GM12878 (cell line): ENCODE data around the gene UNC119B. TPM values are rescaled to one million over a fixed set of nuclear protein-coding genes. Genes with fewer than 3 reads are reported as not detected.

ENCODE experiments used
- ATAC-seq: fragments of 200-7000 bp; cut with Tn5 transposase; 3 replicates; pipeline ENCODE4 v1.9.1; 2020; ENCODE audit warnings: mild to moderate bottlenecking, moderate library complexity
- BruUV-seq: library from RNA; stranded (reverse); fragments of 400-500 nt; replicated peaks from 2 replicates; lab custom pipeline; 2021; lab: Mats Ljungman, UMichigan
- CTCF ChIA-PET: fragments of 300-600 bp; sonication (Branson Sonifier 250); formaldehyde crosslinking; extraction: SDS; loops from one replicate; lab custom pipeline; 2021; ENCODE audit warnings: inconsistent platforms; lab: Yijun Ruan, JAX
- POLR2A ChIA-PET: fragments of 350-600 bp; formaldehyde crosslinking; extraction: SDS; loops from one replicate; lab custom pipeline; 2021; ENCODE audit warnings: inconsistent platforms; lab: Charles Lee
- RAD21 ChIA-PET: fragments of 300-600 bp; sonication (Branson Sonifier 250); formaldehyde crosslinking; loops from one replicate; lab custom pipeline; 2023; ENCODE audit warnings: antibody characterized with exemption; ENCODE audit not compliant: unreplicated experiment; lab: Charles Lee
- SMC1A ChIA-PET: fragments of 300-600 bp; sonication (Branson Sonifier 250); formaldehyde crosslinking; loops from one replicate; lab custom pipeline; 2023; ENCODE audit not compliant: unreplicated experiment, uncharacterized antibody; lab: Charles Lee
- DNase-seq: peaks from one replicate; pipeline ENCODE4 v3.0.0-alpha.2; 2011; ENCODE audit warnings: low read depth, low spot score
- FAIRE-seq: peaks from 3 replicates; lab custom pipeline; 2011; peaks lifted over from hg19 to GRCh38; lab: Jason Lieb, UNC
- H2AFZ ChIP-seq: 2 replicates; pipeline ENCODE4 v1.6.0; 2011; ENCODE audit warnings: low read depth, low read length, control low read depth; ENCODE audit not compliant: control insufficient read depth
- H3K27ac ChIP-seq: 2 replicates; pipeline ENCODE4 v1.5.1; 2011; ENCODE audit warnings: control low read depth; ENCODE audit not compliant: control insufficient read depth, insufficient read depth
- H3K27me3 ChIP-seq, 2 experiments: replicated peaks in 1 of 2; 2 replicates each; pipeline versions ENCODE4 v1.6.0 to v1.6.1; 2011; ENCODE audit warnings: low read length in 1 of 2; ENCODE audit not compliant: control insufficient read depth in 2 of 2, insufficient read depth in 2 of 2
- H3K36me3 ChIP-seq, 2 experiments: 2 replicates each; pipeline ENCODE4 v1.5.1; 2011; ENCODE audit warnings: low read length in 1 of 2; ENCODE audit not compliant: control insufficient read depth in 2 of 2, insufficient read depth in 2 of 2
- H3K4me1 ChIP-seq: 2 replicates; pipeline ENCODE4 v1.6.1; 2011; ENCODE audit warnings: mild to moderate bottlenecking, low read length, moderate library complexity, mixed read lengths; ENCODE audit not compliant: control insufficient read depth, insufficient read depth
- H3K4me2 ChIP-seq: 2 replicates; pipeline ENCODE4 v1.6.0; 2011; ENCODE audit warnings: control low read depth; ENCODE audit not compliant: control insufficient read depth, insufficient read depth
- H3K4me3 ChIP-seq: fragments of 200-600 bp; sonication (generic); 2 replicates; pipeline ENCODE4 v1.5.1; 2016
- H3K79me2 ChIP-seq: 2 replicates; pipeline ENCODE4 v1.6.0; 2011; ENCODE audit warnings: low read length; ENCODE audit not compliant: control insufficient read depth, insufficient read depth
- H3K9ac ChIP-seq: 2 replicates; pipeline ENCODE4 v1.8.0; 2011; ENCODE audit warnings: low read length, control low read depth, mixed read lengths; ENCODE audit not compliant: control insufficient read depth, insufficient read depth
- H3K9me3 ChIP-seq: replicated peaks from 3 replicates; pipeline ENCODE4 v1.5.1; 2011; ENCODE audit warnings: mild to moderate bottlenecking, low read length; ENCODE audit not compliant: control insufficient read depth, insufficient read depth
- H4K20me1 ChIP-seq: 2 replicates; pipeline ENCODE4 v1.6.0; 2011; ENCODE audit not compliant: control insufficient read depth, insufficient read depth
- CBX3 ChIP-seq: fragments of 200-600 bp; sonication (generic); IDR thresholded peaks from 2 replicates; pipeline ENCODE4 v1.6.1; 2016; ENCODE audit warnings: low read depth, borderline replicate concordance
- CBX5 ChIP-seq: sonication (generic); IDR thresholded peaks from 2 replicates; pipeline ENCODE4 v1.6.1; 2016; ENCODE audit warnings: low read depth, moderate library complexity, mild to moderate bottlenecking, inconsistent platforms
- KLF5 ChIP-seq: fragments of 450-650 bp; IDR thresholded peaks from 2 replicates; pipeline ENCODE4 v1.6.1; 2014; ENCODE audit warnings: mild to moderate bottlenecking; ENCODE audit not compliant: partially characterized antibody
- LARP7 ChIP-seq: fragments of 450-650 bp; IDR thresholded peaks from 2 replicates; pipeline ENCODE4 v1.6.1; 2017; ENCODE audit warnings: mild to moderate bottlenecking
- MTA3 ChIP-seq: IDR thresholded peaks from 2 replicates; pipeline ENCODE4 v1.6.1; 2012; ENCODE audit warnings: low read length, inconsistent platforms, borderline replicate concordance
- NBN ChIP-seq: fragments of 450-650 bp; IDR thresholded peaks from 2 replicates; pipeline ENCODE4 v1.6.1; 2016
- NR2C1 ChIP-seq: fragments of 450-650 bp; IDR thresholded peaks from 2 replicates; pipeline ENCODE4 v1.6.1; 2017; ENCODE audit warnings: antibody characterized with exemption, mild to moderate bottlenecking, moderate library complexity
- POU2F2 ChIP-seq: IDR thresholded peaks from 3 replicates; pipeline ENCODE4 v1.6.1; 2011; ENCODE audit warnings: low read depth, mild to moderate bottlenecking, low read length, borderline replicate concordance
- RAD21 ChIP-seq: IDR thresholded peaks from 2 replicates; pipeline ENCODE4 v1.6.1; 2011; ENCODE audit warnings: mild to moderate bottlenecking, low read depth, low read length, moderate library complexity; ENCODE audit not compliant: insufficient read depth
- RB1 ChIP-seq: fragments of 450-650 bp; formaldehyde crosslinking; IDR thresholded peaks from 2 replicates; pipeline ENCODE4 v1.6.1; 2017; ENCODE audit warnings: mild to moderate bottlenecking, borderline replicate concordance
- RFX5 ChIP-seq: IDR thresholded peaks from 2 replicates; pipeline ENCODE4 v1.6.1; 2011; ENCODE audit warnings: low read depth, low read length, improper control_type of control experiment
- RUNX3 ChIP-seq: IDR thresholded peaks from 2 replicates; pipeline ENCODE4 v1.6.1; 2012; ENCODE audit warnings: low read length, inconsistent platforms
- SMAD5 ChIP-seq: IDR thresholded peaks from 2 replicates; pipeline ENCODE4 v1.6.1; 2016; ENCODE audit warnings: antibody characterized with exemption, low read depth
- ZNF622 ChIP-seq: fragments of 450-650 bp; IDR thresholded peaks from 2 replicates; pipeline ENCODE4 v1.6.1; 2017; ENCODE audit warnings: mild to moderate bottlenecking, inconsistent platforms
- ZZZ3 ChIP-seq: IDR thresholded peaks from 2 replicates; pipeline ENCODE4 v1.6.1; 2011; ENCODE audit warnings: low read depth; ENCODE audit not compliant: control insufficient read depth, insufficient read length
- WGBS: methylation state at CpG from one replicate; pipeline ENCODE4 v1.1.6; 2016; ENCODE audit warnings: low lambda C conversion rate; ENCODE audit not compliant: insufficient replicate concordance, insufficient coverage; ENCODE audit errors: missing lambda C conversion rate; 5-methylcytosine and 5-hydroxymethylcytosine counted together
- in situ Hi-C: fragments of 300-500 bp; cut with MboI; formaldehyde crosslinking; loops from 9 replicates; pipeline ENCODE4 v1.14.3; 2018; ENCODE audit warnings: mixed read lengths
- intact Hi-C: fragments of 100-400 bp; cut with micrococcal nuclease; formaldehyde crosslinking; loops from one replicate; pipeline ENCODE4 v1.14.2; 2022; ENCODE audit not compliant: unreplicated experiment
- polyA plus RNA-seq, 11 experiments: library from polyadenylated mRNA; depleted of rRNA in 4 of 11; unstranded in 6 of 11; stranded (reverse) in 5 of 11; fragments of >200 nt; fragmentation: Nextera tagmentation in 4 of 11; fragmentation: Illumina TruSeq in 1 of 11; extraction: Ambion mirVana in 4 of 11; extraction: Trizol in 1 of 11; gene quantifications; 1 replicate in 1 of 11; 2 replicates in 10 of 11; pipeline versions ENCODE4 v1.2.1 to v1.2.3, GENCODE V29; 2011 to 2016; ENCODE audit warnings: inconsistent platforms in 2 of 11, missing spikeins in 2 of 11, low read depth in 1 of 11
- total RNA-seq, 4 experiments: library from RNA; depleted of rRNA in 3 of 4; stranded (reverse); fragments of >200 nt in 3 of 4; fragmentation: Illumina TruSeq in 1 of 4; extraction: Trizol in 1 of 4; gene quantifications; 2 replicates each; pipeline versions ENCODE4 v1.2.1 to v1.2.3, GENCODE V29; 2013 to 2021
- TF ChIP-seq, protein P1 (sequence below): IDR thresholded peaks from 2 replicates; pipeline ENCODE4 v1.6.1; 2012; ENCODE audit warnings: improper control_type of control experiment, low read depth, low read length; ENCODE audit not compliant: insufficient replicate concordance
- TF ChIP-seq, protein P2 (sequence below): fragments of 450-650 bp; formaldehyde crosslinking; IDR thresholded peaks from 2 replicates; pipeline ENCODE4 v1.5.0; 2022; ENCODE audit warnings: mild to moderate bottlenecking, missing genetic modification characterization

UNC119B gene
- total and polyA plus RNA-seq, 10 of the 15 experiments (the other 5 are each of a cell fraction or from before 2014, with no cell fraction given): 4.3 to 31.5 (median 10.5) TPM

DNA sequence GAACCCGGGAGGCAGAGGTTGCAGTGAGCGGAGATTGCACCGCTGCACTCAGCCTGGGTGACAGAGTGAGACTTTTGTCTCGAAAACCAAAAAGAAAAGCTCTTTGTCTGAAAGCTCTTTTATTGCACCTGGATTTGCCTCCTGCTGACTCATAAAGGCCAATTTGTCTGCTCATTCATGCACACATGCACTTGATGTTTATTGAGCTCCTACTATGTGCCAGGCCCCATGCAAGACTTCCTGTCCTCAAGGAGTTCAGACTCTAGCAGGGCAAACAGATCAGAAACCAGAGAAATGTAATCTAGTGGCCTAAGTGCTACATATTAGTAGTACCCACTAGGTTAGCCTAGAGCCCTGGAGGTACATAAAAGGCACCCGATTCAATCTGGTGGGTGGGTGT lies 39.6 kb upstream of the UNC119B start:
- FAIRE-seq (peak; percentile 27), ATAC-seq (peak; percentile 15), DNase-seq (peak; percentile 70)
- peaks cover 43% of the 10 kb centered on the region for H3K4me1 ChIP-seq
- H3K4me2 ChIP-seq: peak overlapping the region; percentile 56; the same call in 1 of the 2 replicates
- ChIA-PET POLR2A (interaction anchor here (2.1 to 5.7 kb wide), 4 partner anchors 8 to 22 kb away, joined by 8 to 57 read pairs (median 28); partner anchors contain the start of gene MLEC), CTCF (interaction anchor here (0.7 to 9.7 kb wide), 5 partner anchors 9 to 40 kb away, joined by 3 to 184 read pairs (median 15); partner anchors contain the start of gene MLEC), RAD21 (interaction anchor here (1.4 to 4.0 kb wide), 9 partner anchors 9 to 301 kb away, joined by 3 to 54 read pairs (median 7); partner anchors contain the start of genes MLEC, POP5 and UNC119B), SMC1A (interaction anchor here (0.8 to 18.2 kb wide), 10 partner anchors 9 to 301 kb away, joined by 3 to 149 read pairs (median 5); partner anchors contain the start of gene MLEC)
- H4K20me1 ChIP-seq: no peaks in the 10 kb centered on the region
- 13% methylated on average over 5 of the region's 5 CpGs for WGBS
- no peaks in the 10 kb centered on the region for H3K27me3 ChIP-seq
- no peak overlapping the region for H3K9ac ChIP-seq
- H3K36me3 ChIP-seq: no peaks in the 10 kb centered on the region
- no peaks in the 10 kb centered on the region for H3K79me2 ChIP-seq
- no TSS peak for BruUV-seq
- intact Hi-C loops: loop anchor here (2.0 kb wide), 2 partner anchors 14 to 22 kb away; no protein-coding TSS in a partner anchor
- peak overlapping the region; percentile 46 for H3K27ac ChIP-seq
- H3K4me3 ChIP-seq: no peak overlapping the region
- in situ Hi-C loops: no loop called here
- no peak overlapping the region for H2AFZ ChIP-seq
- H3K9me3 ChIP-seq: peaks cover 3% of the 10 kb centered on the region; the same call in 2 of the 3 replicates
- TF ChIP-seq POU2F2 (0 out of 3 replicates have a peak, but pooled peaks have one; percentile 43), KLF5 (no peak), ZNF622 (no peak), RUNX3 (peak; percentile 45), SMAD5 (no peak), RAD21 (no peak), NR2C1 (no peak), MTA3 (no peak), NBN (peak; percentile 65; the same call in 1 of the 2 replicates), ZZZ3 (no peak), CBX3 (no peak), LARP7 (no peak), RB1 (no peak), CBX5 (peak; percentile 82; the same call in 1 of the 2 replicates), RFX5 (no peak)
- TF ChIP-seq, protein P1, sequence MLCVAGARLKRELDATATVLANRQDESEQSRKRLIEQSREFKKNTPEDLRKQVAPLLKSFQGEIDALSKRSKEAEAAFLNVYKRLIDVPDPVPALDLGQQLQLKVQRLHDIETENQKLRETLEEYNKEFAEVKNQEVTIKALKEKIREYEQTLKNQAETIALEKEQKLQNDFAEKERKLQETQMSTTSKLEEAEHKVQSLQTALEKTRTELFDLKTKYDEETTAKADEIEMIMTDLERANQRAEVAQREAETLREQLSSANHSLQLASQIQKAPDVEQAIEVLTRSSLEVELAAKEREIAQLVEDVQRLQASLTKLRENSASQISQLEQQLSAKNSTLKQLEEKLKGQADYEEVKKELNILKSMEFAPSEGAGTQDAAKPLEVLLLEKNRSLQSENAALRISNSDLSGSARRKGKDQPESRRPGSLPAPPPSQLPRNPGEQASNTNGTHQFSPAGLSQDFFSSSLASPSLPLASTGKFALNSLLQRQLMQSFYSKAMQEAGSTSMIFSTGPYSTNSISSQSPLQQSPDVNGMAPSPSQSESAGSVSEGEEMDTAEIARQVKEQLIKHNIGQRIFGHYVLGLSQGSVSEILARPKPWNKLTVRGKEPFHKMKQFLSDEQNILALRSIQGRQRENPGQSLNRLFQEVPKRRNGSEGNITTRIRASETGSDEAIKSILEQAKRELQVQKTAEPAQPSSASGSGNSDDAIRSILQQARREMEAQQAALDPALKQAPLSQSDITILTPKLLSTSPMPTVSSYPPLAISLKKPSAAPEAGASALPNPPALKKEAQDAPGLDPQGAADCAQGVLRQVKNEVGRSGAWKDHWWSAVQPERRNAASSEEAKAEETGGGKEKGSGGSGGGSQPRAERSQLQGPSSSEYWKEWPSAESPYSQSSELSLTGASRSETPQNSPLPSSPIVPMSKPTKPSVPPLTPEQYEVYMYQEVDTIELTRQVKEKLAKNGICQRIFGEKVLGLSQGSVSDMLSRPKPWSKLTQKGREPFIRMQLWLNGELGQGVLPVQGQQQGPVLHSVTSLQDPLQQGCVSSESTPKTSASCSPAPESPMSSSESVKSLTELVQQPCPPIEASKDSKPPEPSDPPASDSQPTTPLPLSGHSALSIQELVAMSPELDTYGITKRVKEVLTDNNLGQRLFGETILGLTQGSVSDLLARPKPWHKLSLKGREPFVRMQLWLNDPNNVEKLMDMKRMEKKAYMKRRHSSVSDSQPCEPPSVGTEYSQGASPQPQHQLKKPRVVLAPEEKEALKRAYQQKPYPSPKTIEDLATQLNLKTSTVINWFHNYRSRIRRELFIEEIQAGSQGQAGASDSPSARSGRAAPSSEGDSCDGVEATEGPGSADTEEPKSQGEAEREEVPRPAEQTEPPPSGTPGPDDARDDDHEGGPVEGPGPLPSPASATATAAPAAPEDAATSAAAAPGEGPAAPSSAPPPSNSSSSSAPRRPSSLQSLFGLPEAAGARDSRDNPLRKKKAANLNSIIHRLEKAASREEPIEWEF: no peak
- TF ChIP-seq, protein P2, sequence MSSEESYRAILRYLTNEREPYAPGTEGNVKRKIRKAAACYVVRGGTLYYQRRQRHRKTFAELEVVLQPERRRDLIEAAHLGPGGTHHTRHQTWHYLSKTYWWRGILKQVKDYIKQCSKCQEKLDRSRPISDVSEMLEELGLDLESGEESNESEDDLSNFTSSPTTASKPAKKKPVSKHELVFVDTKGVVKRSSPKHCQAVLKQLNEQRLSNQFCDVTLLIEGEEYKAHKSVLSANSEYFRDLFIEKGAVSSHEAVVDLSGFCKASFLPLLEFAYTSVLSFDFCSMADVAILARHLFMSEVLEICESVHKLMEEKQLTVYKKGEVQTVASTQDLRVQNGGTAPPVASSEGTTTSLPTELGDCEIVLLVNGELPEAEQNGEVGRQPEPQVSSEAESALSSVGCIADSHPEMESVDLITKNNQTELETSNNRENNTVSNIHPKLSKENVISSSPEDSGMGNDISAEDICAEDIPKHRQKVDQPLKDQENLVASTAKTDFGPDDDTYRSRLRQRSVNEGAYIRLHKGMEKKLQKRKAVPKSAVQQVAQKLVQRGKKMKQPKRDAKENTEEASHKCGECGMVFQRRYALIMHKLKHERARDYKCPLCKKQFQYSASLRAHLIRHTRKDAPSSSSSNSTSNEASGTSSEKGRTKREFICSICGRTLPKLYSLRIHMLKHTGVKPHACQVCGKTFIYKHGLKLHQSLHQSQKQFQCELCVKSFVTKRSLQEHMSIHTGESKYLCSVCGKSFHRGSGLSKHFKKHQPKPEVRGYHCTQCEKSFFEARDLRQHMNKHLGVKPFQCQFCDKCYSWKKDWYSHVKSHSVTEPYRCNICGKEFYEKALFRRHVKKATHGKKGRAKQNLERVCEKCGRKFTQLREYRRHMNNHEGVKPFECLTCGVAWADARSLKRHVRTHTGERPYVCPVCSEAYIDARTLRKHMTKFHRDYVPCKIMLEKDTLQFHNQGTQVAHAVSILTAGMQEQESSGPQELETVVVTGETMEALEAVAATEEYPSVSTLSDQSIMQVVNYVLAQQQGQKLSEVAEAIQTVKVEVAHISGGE: no peak
